GM21737 (cell line): ENCODE results near the gene MIB2.
"Not testable (repeated sequence)": the region's sequence is repeated elsewhere in the genome, so short reads cannot be mapped to it uniquely, and the experiment has no call there.

ENCODE experiments used
- ATAC-seq: cut with Tn5 transposase; IDR thresholded peaks from one replicate; pipeline ENCODE4 v1.9.1; 2021; ENCODE audit warnings: mild to moderate bottlenecking, moderate library complexity; ENCODE audit not compliant: unreplicated experiment

Gene MIB2

GRCh38 chr1:1646326-1646725 is 31.0 kb downstream of the MIB2 start:
- ATAC-seq, result not testable (repeated sequence)

GRCh38 chr1:1647567-1648241 is 32.4 kb downstream of the MIB2 start:
- ATAC-seq, result not testable (repeated sequence)

GRCh38 chr1:1648265-1648664 is 33.0 kb downstream of the MIB2 start:
- not testable (repeated sequence) for ATAC-seq

DNA sequence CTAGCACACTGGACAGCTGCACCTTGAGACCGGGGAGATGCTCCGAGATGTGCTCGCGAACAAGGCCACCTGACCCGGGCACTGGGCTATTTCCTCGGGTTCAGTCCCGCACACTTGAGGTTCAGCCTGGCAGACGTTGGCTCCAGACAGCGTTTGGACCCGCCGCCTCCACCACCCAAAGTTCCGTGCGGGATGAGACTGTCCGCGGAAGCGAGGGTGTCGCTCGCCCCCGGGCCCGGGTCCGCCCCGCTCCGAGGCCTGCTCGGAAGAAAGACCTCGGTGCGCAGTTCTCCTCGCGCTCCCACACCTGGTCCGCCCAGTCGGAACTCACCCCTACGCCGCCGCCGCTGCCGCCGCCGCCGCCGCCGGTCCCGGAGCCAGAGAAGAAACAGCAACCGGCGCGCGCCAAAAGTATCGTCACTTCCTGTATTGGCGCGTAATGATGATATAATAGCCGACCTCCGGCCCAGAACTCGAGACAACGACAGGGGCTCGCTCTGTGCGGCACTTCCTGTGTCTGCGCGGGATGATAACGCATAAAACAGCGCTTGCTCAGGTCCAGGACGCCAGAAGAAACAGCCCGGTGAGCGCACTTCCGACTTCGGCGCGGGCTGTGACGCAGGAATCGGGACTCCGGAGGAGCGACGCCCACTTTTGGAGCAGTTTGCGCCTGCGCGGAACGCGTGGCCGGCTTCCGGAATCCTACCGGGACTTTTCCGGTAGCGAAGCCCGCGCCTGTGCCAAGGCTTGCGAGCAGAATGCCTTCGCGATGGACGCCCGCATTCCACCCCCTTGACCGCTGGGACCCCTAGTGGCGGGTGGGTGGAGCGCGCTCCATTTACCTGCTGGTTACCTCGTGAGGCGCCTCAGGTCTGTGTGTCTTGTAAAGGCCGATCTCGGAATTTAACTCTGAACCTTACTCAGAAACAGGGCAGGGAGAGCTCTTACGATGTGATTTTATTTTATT is 43.6 kb downstream of the MIB2 start, which contains the start of gene CDK11B:
TSS of gene CDK11B (minus strand) at position 422 of the 967 bp plus-strand sequence. CDS start 1,519 bp downstream, outside the sequence.
- ATAC-seq, result peak; percentile 76

DNA sequence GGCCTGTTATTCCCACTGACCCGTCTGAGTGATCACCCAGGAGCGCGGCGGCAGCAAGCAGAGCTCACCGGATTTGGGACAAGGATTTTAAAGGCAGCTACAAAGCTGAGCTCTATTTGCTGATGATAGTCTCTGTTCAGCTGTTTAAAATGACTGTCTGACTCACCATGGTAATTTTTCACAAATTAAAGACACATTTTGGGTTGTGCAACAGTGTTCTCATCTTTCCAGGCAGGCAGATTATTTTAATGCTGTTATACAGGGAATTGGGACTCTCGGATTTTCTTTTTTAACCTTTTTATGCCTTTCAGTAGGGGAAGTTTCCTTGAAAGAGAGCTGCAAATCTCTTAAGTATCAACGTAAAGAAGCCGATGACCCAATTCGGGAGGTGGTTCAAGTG is 47.1 kb downstream of the MIB2 start:
- ATAC-seq, result not testable (repeated sequence)

GRCh38 chr1:1662830-1663560 is 47.7 kb downstream of the MIB2 start:
- not testable (repeated sequence) for ATAC-seq

DNA sequence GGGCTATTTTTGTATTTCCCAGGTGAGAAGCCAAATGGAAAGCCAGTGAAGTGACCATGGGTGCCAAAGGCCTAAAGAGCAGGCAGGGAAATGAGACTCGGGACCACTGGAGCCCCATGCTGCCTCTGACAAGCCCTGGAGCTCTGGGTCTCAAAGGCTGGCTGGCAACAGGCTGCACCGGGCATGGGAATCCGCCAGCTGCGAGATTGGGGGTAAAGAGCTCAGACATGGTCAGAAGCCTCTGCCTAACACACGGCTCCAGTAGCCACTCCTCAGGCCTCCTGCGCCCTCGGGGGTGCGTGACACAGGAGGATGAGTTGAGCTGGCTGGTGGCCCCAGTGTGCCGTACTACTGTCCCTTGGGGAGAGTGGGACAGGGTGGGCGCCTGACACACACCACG is 49.0 kb downstream of the MIB2 start:
- ATAC-seq, result not testable (repeated sequence)

GRCh38 chr1:1664941-1665814 is 49.9 kb downstream of the MIB2 start:
- ATAC-seq, result no peak

DNA sequence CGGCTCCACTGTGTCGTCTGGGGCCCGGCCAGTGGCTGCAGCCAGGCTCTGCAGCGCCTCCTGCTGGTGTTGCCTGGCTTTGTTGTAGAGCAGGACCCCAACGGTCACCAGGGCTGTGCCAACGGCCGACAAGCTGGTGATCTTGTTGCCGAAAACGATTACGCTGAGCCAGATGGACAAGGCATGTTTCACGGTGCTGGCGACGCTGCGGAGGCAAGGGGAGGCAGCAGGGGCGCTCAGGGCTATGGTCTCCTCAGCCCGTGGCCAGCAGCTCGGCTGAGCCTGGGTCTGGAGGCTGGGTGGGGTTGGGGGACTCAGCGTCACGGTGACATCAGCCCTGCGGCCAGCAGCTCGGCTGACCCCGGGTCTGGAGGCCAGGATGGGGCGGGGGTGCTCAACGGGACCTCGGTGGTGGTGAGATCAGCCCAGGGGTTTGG is 50.5 kb downstream of the MIB2 start:
- no peak for ATAC-seq

DNA sequence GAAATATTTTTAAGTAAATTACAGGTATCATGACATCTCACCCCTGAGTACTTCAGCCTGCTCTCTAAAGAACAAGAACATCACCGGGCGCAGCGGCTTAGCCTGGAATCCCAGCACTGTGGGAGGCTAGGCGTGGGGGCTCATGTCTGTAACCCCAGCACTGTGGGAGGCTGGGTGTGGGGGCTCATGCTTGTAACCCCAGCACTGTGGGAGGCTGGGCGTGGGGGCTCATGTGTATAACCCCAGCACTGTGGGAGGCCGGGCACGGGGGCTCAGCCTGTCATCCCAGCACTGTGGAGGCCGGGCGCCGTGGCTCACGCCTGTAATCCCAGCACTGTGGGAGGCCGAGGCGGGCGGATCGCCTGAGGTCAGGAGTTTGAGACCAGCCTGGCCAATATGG is 51.2 kb downstream of the MIB2 start:
- no peak for ATAC-seq

DNA sequence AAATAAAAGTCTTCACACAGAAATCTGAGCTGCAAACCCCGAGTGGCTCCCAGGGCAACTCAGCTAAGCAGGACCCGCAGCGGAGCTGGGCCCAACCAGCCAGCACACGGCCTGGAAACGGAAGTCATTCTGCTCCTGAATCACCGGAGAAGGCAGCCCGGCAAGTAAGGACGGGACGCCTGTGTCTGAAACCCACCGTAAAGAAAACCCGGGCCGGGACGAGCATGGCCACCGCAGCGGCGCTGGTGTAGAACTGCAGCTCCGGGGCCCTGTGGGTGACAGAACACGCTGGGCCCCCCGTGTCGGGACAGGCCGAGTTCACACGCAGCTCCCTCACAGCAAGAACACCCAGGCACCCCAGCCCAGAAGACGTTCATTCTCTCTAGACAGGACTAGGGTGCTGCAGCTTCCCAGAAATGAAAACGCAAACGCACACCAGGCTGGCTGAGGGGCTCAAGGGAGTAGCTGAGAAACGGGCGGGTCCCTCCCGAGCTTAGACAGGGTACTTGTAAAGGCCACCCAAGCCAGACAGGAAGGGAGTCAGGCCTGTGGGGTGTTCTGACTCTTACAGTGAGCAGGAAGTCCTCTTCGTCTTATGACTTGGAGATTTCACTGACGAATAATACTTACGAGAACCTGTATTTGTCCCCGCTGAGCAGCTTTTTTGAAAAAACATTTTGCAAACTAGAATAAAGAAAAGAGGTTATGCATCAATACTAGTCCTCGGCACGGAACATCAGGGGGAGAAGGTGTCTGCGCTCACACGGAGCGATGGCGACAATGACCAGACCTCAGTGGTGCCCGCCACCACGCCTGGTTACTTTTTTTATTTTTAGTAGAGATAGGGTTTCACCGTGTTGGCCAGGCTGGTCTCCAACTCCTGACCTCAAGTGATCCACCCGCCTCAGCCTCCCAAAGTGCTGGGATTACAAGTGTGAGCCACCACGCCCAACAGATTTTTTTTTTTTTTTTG is 54.5 kb downstream of the MIB2 start:
- no peak for ATAC-seq

DNA sequence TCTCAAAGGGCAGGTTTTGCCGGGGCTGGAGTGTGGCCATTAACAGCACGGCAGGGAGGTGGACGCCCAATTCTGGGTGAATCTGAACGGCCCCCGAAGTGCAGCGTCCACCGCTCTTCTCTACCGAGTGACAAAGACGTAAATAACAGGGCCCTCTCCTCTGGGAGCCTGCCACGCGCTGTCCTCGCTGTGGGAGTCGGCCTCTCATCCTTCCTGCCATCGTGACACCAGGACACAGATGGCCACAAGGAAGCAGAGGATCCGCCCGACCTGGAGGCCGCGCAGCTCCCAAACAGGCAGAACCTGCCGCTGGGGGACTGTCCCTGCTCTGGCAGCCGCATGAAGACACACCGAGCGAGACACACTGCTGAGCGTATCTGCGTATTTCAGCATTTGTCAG is 55.6 kb downstream of the MIB2 start:
- ATAC-seq, result no peak

GRCh38 chr1:1671365-1672119 is 56.2 kb downstream of the MIB2 start:
- no peak for ATAC-seq

GRCh38 chr1:1672181-1672965 is 57.1 kb downstream of the MIB2 start:
- ATAC-seq, result no peak

DNA sequence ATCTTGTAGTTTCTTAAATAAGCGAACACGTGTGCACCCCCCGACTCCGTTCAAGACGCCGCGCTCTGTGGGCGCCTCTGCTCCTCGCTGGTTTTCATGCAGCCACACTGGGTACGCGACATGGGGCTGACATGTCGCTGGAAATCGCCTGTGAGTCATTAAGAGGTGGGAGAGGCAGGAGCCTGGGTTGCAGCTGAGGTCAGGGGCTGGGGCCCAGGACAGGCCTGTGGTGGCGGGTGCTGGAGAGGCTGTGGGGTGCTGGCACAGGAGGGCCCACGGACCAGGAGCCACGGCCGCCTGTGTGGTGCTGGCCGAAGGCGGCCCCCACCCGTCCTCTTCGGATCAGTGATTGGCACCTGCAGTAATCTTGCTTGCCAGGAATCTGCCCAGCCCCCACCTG is 59.5 kb downstream of the MIB2 start:
- not testable (repeated sequence) for ATAC-seq

DNA sequence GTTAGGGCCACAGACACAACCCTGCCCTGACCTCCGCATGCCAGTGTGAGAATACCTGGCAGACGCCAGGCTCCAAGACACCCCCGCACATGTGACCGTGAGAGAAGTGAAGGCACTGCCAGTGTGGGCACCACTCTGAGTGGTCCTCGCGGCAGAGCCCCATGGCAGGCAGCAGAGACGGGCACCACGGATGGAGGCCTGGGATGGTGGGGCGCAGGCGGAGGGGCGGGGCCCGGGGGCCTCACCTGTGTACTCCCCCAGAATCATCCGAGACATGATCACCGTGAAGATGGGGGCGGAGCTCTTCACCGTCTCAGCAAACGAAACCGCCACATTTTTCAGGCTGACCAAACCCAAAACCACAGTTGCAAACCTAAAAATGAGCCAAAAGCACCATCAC is 59.9 kb downstream of the MIB2 start:
- not testable (repeated sequence) for ATAC-seq

- not testable (repeated sequence) for ATAC-seq
These were observed 60.8 kb downstream of the MIB2 start for GRCh38 chr1:1676087-1676486.
